GOT3 (cell line): ENCODE data around the gene BTNL8.
A peak's percentile ranks its signal among the peaks of the same experiment; 100 is the strongest.

ENCODE experiments used
- DNase-seq: peaks from one replicate; lab custom pipeline; 2025; ENCODE audit warnings: mixed read lengths; lab: John Stamatoyannopoulos, UW

Gene BTNL8

GRCh38 chr5:180898621-180899246, at the start of gene BTNL8:
Gene BTNL8 (plus strand): TSS chr5:180899159. CDS start chr5:180899311, 152 bp downstream.
- DNase-seq: no peak

- no peak for DNase-seq
Measured at GRCh38 chr5:180849827-180850226, 49.1 kb upstream of the BTNL8 start.

GRCh38 chr5:180850434-180851078, 48.4 kb upstream of the BTNL8 start:
- DNase-seq: no peak

GRCh38 chr5:180852495-180852894, 46.5 kb upstream of the BTNL8 start:
- no peak for DNase-seq

- DNase-seq: no peak
Measured at GRCh38 chr5:180853121-180853847, 45.7 kb upstream of the BTNL8 start.

- no peak for DNase-seq
Measured at GRCh38 chr5:180853848-180854176, 45.1 kb upstream of the BTNL8 start.

- no peak for DNase-seq
Measured at GRCh38 chr5:180858586-180858985, 40.4 kb upstream of the BTNL8 start.

GRCh38 chr5:180860273-180860886, 38.6 kb upstream of the BTNL8 start:
- no peak for DNase-seq

- DNase-seq: peak; percentile 81
Measured at GRCh38 chr5:180860887-180861822, 37.8 kb upstream of the BTNL8 start, which contains the start of gene ZFP62. Gene ZFP62 (minus strand): TSS chr5:180861276. CDS start chr5:180861219, 57 bp downstream.

GRCh38 chr5:180862645-180863044, 36.3 kb upstream of the BTNL8 start:
- no peak for DNase-seq

GRCh38 chr5:180865981-180866695, 32.8 kb upstream of the BTNL8 start:
- no peak for DNase-seq

GRCh38 chr5:180866985-180867384, 32.0 kb upstream of the BTNL8 start:
- no peak for DNase-seq

- peak; percentile 22 for DNase-seq
Measured at GRCh38 chr5:180868960-180869359, 30.0 kb upstream of the BTNL8 start.

GRCh38 chr5:180869587-180869986, 29.4 kb upstream of the BTNL8 start:
- no peak for DNase-seq

GRCh38 chr5:180870276-180871068, 28.5 kb upstream of the BTNL8 start:
- no peak for DNase-seq

GRCh38 chr5:180872419-180872818, 26.5 kb upstream of the BTNL8 start:
- no peak for DNase-seq

GRCh38 chr5:180873615-180874520, 25.1 kb upstream of the BTNL8 start:
- DNase-seq: no peak

- no peak for DNase-seq
Measured at GRCh38 chr5:180874804-180875582, 24.0 kb upstream of the BTNL8 start.
